HepG2 (cell line): ENCODE results near the gene RGS14. TPM values are rescaled to one million over a fixed set of nuclear protein-coding genes. Genes with fewer than 3 reads are reported as not detected.

Experiments used
- CBX5 ChIP-seq: sonication (generic); formaldehyde crosslinking; IDR thresholded peaks from 2 replicates; pipeline ENCODE4 v1.4.0; 2020; ENCODE audit warnings: missing genetic modification reagents, borderline replicate concordance
- EED ChIP-seq: sonication (generic); formaldehyde crosslinking; IDR thresholded peaks from 2 replicates; pipeline ENCODE4 v1.5.0; 2020; ENCODE audit warnings: mild to moderate bottlenecking, missing genetic modification reagents
- PHF5A ChIP-seq: IDR thresholded peaks from one replicate; pipeline ENCODE4 v1.6.1; 2018; ENCODE audit warnings: low read depth, missing genetic modification reagents; ENCODE audit not compliant: unreplicated experiment
- RCOR2 ChIP-seq: IDR thresholded peaks from 2 replicates; pipeline ENCODE4 v1.6.1; 2016; ENCODE audit warnings: missing biosample characterization, missing genetic modification reagents
- REPIN1 ChIP-seq: sonication (generic); formaldehyde crosslinking; IDR thresholded peaks from 2 replicates; pipeline ENCODE4 v1.8.0; 2022; ENCODE audit warnings: missing genetic modification reagents, low read depth, mild to moderate bottlenecking, borderline replicate concordance
- SAP130 ChIP-seq: IDR thresholded peaks from 2 replicates; pipeline ENCODE4 v1.6.1; 2016; ENCODE audit warnings: low read depth
- TBX2 ChIP-seq: sonication (generic); formaldehyde crosslinking; IDR thresholded peaks from 2 replicates; pipeline ENCODE4 v1.5.0; 2020; ENCODE audit warnings: missing genetic modification reagents, mild to moderate bottlenecking, borderline replicate concordance
- TFAP4 ChIP-seq: sonication (generic); IDR thresholded peaks from 2 replicates; pipeline ENCODE4 v1.6.1; 2016; ENCODE audit warnings: low read depth, borderline replicate concordance
- ZNF121 ChIP-seq: sonication (generic); formaldehyde crosslinking; IDR thresholded peaks from 2 replicates; pipeline ENCODE4 v1.5.0; 2020; ENCODE audit warnings: mild to moderate bottlenecking, missing genetic modification reagents
- ZNF44 ChIP-seq: sonication (generic); formaldehyde crosslinking; IDR thresholded peaks from 2 replicates; pipeline ENCODE4 v1.5.1; 2020; ENCODE audit warnings: mild to moderate bottlenecking, missing genetic modification reagents
- ZNF496 ChIP-seq: sonication (generic); formaldehyde crosslinking; IDR thresholded peaks from 2 replicates; pipeline ENCODE4 v1.8.1; 2023; ENCODE audit warnings: mild to moderate bottlenecking, moderate library complexity, missing genetic modification reagents; ENCODE audit not compliant: insufficient replicate concordance
- ZNF569 ChIP-seq: sonication (generic); formaldehyde crosslinking; IDR thresholded peaks from 2 replicates; pipeline ENCODE4 v1.5.0; 2020; ENCODE audit warnings: mild to moderate bottlenecking, missing genetic modification reagents, moderate library complexity, borderline replicate concordance
- ZNF678 ChIP-seq: sonication (generic); formaldehyde crosslinking; IDR thresholded peaks from 2 replicates; pipeline ENCODE4 v1.4.0; 2020; ENCODE audit warnings: mild to moderate bottlenecking, missing genetic modification reagents
- ZNF713 ChIP-seq: sonication (generic); formaldehyde crosslinking; IDR thresholded peaks from 2 replicates; pipeline ENCODE4 v1.4.0; 2020; ENCODE audit warnings: mild to moderate bottlenecking, missing genetic modification reagents
- ZNF775 ChIP-seq: sonication (generic); formaldehyde crosslinking; IDR thresholded peaks from 2 replicates; pipeline ENCODE4 v1.4.0; 2020; ENCODE audit warnings: missing genetic modification reagents, mild to moderate bottlenecking, moderate library complexity, borderline replicate concordance
- ZNF788 ChIP-seq: sonication (generic); formaldehyde crosslinking; IDR thresholded peaks from 2 replicates; pipeline ENCODE4 v1.5.0; 2020; ENCODE audit warnings: mild to moderate bottlenecking, missing genetic modification reagents, borderline replicate concordance
- polyA plus RNA-seq, 8 experiments: library from polyadenylated mRNA; depleted of rRNA in 3 of 8; stranded (reverse) in 7 of 8; unstranded in 1 of 8; fragments of >200 nt; fragmentation: Illumina TruSeq in 4 of 8; extraction: Trizol in 4 of 8; gene quantifications; 2 replicates each; pipeline versions ENCODE4 v1.2.1 to v1.2.3, GENCODE V29; 2011 to 2016; ENCODE audit warnings: low read depth in 4 of 8, missing spikeins in 1 of 8, mixed read lengths in 1 of 8; ENCODE audit not compliant: insufficient read depth in 1 of 8
- total RNA-seq, 5 experiments: library from RNA; depleted of rRNA; stranded (reverse); fragments of >200 nt; fragmentation: Illumina TruSeq; extraction: Trizol; gene quantifications; 2 replicates each; pipeline ENCODE4 v1.2.3, GENCODE V29; 2016; ENCODE audit warnings: low read depth in 1 of 5
- TF ChIP-seq, protein P1 (sequence below): IDR thresholded peaks from 2 replicates; pipeline ENCODE4 v1.6.1; 2012; ENCODE audit warnings: low read length, improper control_type of control experiment
- TF ChIP-seq, protein P2 (sequence below): IDR thresholded peaks from 2 replicates; pipeline ENCODE4 v1.6.1; 2016; ENCODE audit warnings: missing genetic modification reagents, missing compliant biosample characterization
- TF ChIP-seq, protein P3 (sequence below): IDR thresholded peaks from 2 replicates; pipeline ENCODE4 v1.6.1; 2016; ENCODE audit warnings: low read depth, borderline replicate concordance
- TF ChIP-seq, protein P4 (sequence below): sonication (generic); formaldehyde crosslinking; IDR thresholded peaks from 2 replicates; pipeline ENCODE4 v1.4.0; 2020; ENCODE audit warnings: mild to moderate bottlenecking, missing genetic modification reagents
- TF ChIP-seq, protein P5 (sequence below): sonication (generic); formaldehyde crosslinking; IDR thresholded peaks from 2 replicates; pipeline ENCODE4 v1.9.0; 2022; ENCODE audit warnings: missing genetic modification reagents, mild to moderate bottlenecking, borderline replicate concordance

RGS14 gene
- total and polyA plus RNA-seq, 2 of the 13 experiments (the other 11 are each of a cell fraction or from before 2014, with no cell fraction given) = 11.1 to 17.2 TPM

- TF ChIP-seq CBX5 (peak; percentile 25; the same call in 1 of the 2 replicates), ZNF788 (0 out of 2 replicates have a peak, but pooled peaks have one; percentile 61), ZNF713 (CRISPR knock-in tag) (no peak), PHF5A (CRISPR knock-in tag) (no peak), TBX2 (0 out of 2 replicates have a peak, but pooled peaks have one; percentile 27), REPIN1 (peak; percentile 45; the same call in 1 of the 2 replicates), EED (CRISPR knock-in tag) (no peak), TFAP4 (peak; percentile 47), ZNF678 (CRISPR knock-in tag) (no peak), ZNF44 (CRISPR knock-in tag) (no peak), ZNF569 (CRISPR knock-in tag) (no peak), RCOR2 (CRISPR knock-in tag) (no peak), ZNF496 (CRISPR knock-in tag) (no peak), SAP130 (CRISPR knock-in tag) (peak; percentile 77), ZNF121 (CRISPR knock-in tag) (peak; percentile 41; the same call in 1 of the 2 replicates), ZNF775 (CRISPR knock-in tag) (no peak)
- TF ChIP-seq, protein P1, sequence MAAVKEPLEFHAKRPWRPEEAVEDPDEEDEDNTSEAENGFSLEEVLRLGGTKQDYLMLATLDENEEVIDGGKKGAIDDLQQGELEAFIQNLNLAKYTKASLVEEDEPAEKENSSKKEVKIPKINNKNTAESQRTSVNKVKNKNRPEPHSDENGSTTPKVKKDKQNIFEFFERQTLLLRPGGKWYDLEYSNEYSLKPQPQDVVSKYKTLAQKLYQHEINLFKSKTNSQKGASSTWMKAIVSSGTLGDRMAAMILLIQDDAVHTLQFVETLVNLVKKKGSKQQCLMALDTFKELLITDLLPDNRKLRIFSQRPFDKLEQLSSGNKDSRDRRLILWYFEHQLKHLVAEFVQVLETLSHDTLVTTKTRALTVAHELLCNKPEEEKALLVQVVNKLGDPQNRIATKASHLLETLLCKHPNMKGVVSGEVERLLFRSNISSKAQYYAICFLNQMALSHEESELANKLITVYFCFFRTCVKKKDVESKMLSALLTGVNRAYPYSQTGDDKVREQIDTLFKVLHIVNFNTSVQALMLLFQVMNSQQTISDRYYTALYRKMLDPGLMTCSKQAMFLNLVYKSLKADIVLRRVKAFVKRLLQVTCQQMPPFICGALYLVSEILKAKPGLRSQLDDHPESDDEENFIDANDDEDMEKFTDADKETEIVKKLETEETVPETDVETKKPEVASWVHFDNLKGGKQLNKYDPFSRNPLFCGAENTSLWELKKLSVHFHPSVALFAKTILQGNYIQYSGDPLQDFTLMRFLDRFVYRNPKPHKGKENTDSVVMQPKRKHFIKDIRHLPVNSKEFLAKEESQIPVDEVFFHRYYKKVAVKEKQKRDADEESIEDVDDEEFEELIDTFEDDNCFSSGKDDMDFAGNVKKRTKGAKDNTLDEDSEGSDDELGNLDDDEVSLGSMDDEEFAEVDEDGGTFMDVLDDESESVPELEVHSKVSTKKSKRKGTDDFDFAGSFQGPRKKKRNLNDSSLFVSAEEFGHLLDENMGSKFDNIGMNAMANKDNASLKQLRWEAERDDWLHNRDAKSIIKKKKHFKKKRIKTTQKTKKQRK = no peak
- TF ChIP-seq, protein P2, sequence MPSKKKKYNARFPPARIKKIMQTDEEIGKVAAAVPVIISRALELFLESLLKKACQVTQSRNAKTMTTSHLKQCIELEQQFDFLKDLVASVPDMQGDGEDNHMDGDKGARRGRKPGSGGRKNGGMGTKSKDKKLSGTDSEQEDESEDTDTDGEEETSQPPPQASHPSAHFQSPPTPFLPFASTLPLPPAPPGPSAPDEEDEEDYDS (CRISPR knock-in tag) = no peak
- TF ChIP-seq, protein P3, sequence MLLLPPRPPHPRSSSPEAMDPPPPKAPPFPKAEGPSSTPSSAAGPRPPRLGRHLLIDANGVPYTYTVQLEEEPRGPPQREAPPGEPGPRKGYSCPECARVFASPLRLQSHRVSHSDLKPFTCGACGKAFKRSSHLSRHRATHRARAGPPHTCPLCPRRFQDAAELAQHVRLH (CRISPR knock-in tag) = 0 out of 2 replicates have a peak, but pooled peaks have one; percentile 22
- TF ChIP-seq, protein P4, sequence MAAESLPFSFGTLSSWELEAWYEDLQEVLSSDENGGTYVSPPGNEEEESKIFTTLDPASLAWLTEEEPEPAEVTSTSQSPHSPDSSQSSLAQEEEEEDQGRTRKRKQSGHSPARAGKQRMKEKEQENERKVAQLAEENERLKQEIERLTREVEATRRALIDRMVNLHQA = no peak
- TF ChIP-seq, protein P5, sequence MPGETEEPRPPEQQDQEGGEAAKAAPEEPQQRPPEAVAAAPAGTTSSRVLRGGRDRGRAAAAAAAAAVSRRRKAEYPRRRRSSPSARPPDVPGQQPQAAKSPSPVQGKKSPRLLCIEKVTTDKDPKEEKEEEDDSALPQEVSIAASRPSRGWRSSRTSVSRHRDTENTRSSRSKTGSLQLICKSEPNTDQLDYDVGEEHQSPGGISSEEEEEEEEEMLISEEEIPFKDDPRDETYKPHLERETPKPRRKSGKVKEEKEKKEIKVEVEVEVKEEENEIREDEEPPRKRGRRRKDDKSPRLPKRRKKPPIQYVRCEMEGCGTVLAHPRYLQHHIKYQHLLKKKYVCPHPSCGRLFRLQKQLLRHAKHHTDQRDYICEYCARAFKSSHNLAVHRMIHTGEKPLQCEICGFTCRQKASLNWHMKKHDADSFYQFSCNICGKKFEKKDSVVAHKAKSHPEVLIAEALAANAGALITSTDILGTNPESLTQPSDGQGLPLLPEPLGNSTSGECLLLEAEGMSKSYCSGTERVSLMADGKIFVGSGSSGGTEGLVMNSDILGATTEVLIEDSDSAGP (CRISPR knock-in tag) = peak; percentile 50
These were observed 48.2 kb upstream of the RGS14 start (continued) for GRCh38 chr5:177309351-177310191.
